K562 (cell line): Measurements from ENCODE around the gene FPGS. TPM values are rescaled to one million over a fixed set of nuclear protein-coding genes. Genes with fewer than 3 reads are reported as not detected.
A peak's percentile ranks its signal among the peaks of the same experiment; 100 is the strongest.

Experiments
- CREB3L1 ChIP-seq: fragments of 450-650 bp; IDR thresholded peaks from 2 replicates; pipeline ENCODE4 v1.6.1; 2014; ENCODE audit warnings: low read depth, mild to moderate bottlenecking, moderate library complexity, borderline replicate concordance
- ELF2 ChIP-seq: fragments of 250-450 bp; sonication (Bioruptor Pico); IDR thresholded peaks from 2 replicates; pipeline ENCODE4 v1.5.0; 2021; ENCODE audit warnings: mild to moderate bottlenecking
- MTA2 ChIP-seq: fragments of 450-650 bp; IDR thresholded peaks from 2 replicates; pipeline ENCODE4 v1.6.1; 2016; ENCODE audit warnings: low read depth
- NFE2L1 ChIP-seq: fragments of 450-650 bp; IDR thresholded peaks from 2 replicates; pipeline ENCODE4 v1.6.1; 2016; ENCODE audit warnings: missing genetic modification characterization, low read depth, mild to moderate bottlenecking, missing compliant biosample characterization, moderate library complexity, borderline replicate concordance
- NR2C2 ChIP-seq, 2 experiments: fragments of 200-800 bp in 1 of 2; sonication (Bioruptor generic) in 1 of 2; sonication (generic) in 1 of 2; formaldehyde crosslinking in 1 of 2; IDR thresholded peaks; 2 replicates each; pipeline versions ENCODE4 v1.6.1 to v1.8.0; 2016 to 2022; ENCODE audit warnings: mild to moderate bottlenecking in 1 of 2, missing compliant biosample characterization in 1 of 2, missing genetic modification characterization in 1 of 2, missing genetic modification reagents in 1 of 2
- VEZF1 ChIP-seq: fragments of 200-800 bp; sonication (Bioruptor generic); IDR thresholded peaks from 2 replicates; pipeline ENCODE4 v1.6.1; 2017; ENCODE audit warnings: missing genetic modification characterization, missing compliant biosample characterization
- polyA plus RNA-seq, 8 experiments: library from polyadenylated mRNA; depleted of rRNA in 4 of 8; stranded (reverse) in 5 of 8; unstranded in 3 of 8; fragments of >200 nt; fragmentation: Nextera tagmentation in 2 of 8; fragmentation: Illumina TruSeq in 1 of 8; extraction: Ambion mirVana in 2 of 8; extraction: Trizol in 1 of 8; gene quantifications; 2 replicates each; pipeline versions ENCODE4 v1.2.1 to v1.2.3, GENCODE V29; 2011 to 2014; ENCODE audit warnings: inconsistent platforms in 1 of 8, missing spikeins in 1 of 8
- total RNA-seq, 7 experiments: library from RNA; depleted of rRNA in 6 of 7; stranded (reverse); fragments of >200 nt in 6 of 7; fragmentation: Illumina TruSeq in 2 of 7; extraction: Trizol in 2 of 7; gene quantifications; 2 replicates each; pipeline versions ENCODE4 v1.2.1 to v1.2.3, GENCODE V29; 2011 to 2021; ENCODE audit warnings: low replicate concordance in 1 of 7

Gene FPGS
- total and polyA plus RNA-seq, 9 of the 15 experiments (the other 6 are each of a cell fraction or from before 2014, with no cell fraction given), result 0.84 to 86.4 (median 59.2) TPM

GRCh38 chr9:127825319-127826051 is 22.8 kb downstream of the FPGS start (continued):
- TF ChIP-seq NR2C2 (CRISPR knock-in tag; IDR thresholded peaks at IDR 0.05), result no peak
- no peak for TF ChIP-seq NR2C2 (tag; IDR thresholded peaks at IDR 0.05)
- no peak for TF ChIP-seq MTA2
- no peak for TF ChIP-seq ELF2 (CRISPR knock-in tag)
- TF ChIP-seq VEZF1 (CRISPR knock-in tag), result peak; percentile 71
- TF ChIP-seq NFE2L1, result no peak
- 0 out of 2 replicates have a peak, but pooled peaks have one; percentile 25 for TF ChIP-seq CREB3L1
- TF ChIP-seq, all 486 proteins: peak for 56
